GF-D8 (cell line): ENCODE measurements around the gene UBE2F.
"Not testable (repeated sequence)": the region's sequence is repeated elsewhere in the genome, so short reads cannot be mapped to it uniquely, and the experiment has no call there.

Experiments used
- DNase-seq: peaks from one replicate; lab custom pipeline; 2025; lab: John Stamatoyannopoulos, UW

UBE2F gene

GRCh38 chr2:238020816-238021215 is 54.0 kb downstream of the UBE2F start:
- DNase-seq: no peak

GRCh38 chr2:238021327-238021726 is 54.5 kb downstream of the UBE2F start:
- no peak for DNase-seq

DNA sequence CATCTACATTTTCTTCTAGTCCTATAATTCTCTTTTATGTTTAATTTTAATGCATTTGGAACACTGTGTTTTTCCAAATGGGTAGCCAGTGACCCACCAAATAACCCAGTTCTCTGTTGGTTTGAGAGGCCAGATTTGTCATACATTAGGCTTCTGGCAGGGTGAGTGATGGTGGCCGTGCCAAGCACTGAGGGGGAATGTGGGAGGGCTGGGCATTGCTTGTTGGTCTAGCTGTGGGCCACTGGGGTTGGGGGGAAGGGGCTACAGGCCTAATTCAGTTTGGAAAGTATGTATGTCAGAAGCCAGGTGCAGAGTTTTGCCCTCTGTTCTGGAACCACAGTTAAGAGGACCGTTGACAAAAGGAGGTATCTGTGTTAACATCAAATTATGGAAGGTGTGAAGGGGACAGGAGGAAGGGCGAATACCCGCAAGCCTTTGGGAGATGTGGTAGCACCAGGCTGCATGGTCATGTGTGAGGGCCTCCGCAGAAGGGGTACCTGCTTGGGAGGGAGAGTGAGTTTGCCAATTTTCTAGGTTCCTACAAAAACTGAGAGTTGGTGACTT is 55.9 kb downstream of the UBE2F start:
- no peak for DNase-seq

GRCh38 chr2:238023608-238024007 is 56.8 kb downstream of the UBE2F start:
- no peak for DNase-seq

DNA sequence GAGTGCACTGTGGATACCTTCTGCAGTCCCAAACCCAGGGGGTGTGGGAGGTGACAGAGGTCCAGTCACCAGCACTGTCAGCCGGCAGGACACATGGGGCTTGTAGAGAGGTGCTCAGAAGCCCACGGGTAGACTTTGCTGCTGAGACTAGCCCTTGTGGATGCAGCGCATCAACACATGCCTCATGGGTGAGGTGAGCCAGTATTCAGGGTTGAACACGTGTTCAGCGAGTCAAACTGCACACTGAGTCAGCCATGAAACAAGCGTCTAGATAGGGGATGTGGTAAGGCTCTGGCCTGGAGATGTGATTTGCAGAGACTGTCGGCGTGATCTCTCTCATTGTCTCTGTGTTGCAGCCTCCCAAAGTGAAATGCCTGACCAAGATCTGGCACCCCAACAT is 58.2 kb downstream of the UBE2F start:
- DNase-seq: no peak

- DNase-seq: no peak
These were observed 59.0 kb downstream of the UBE2F start for GRCh38 chr2:238025741-238026360.

DNA sequence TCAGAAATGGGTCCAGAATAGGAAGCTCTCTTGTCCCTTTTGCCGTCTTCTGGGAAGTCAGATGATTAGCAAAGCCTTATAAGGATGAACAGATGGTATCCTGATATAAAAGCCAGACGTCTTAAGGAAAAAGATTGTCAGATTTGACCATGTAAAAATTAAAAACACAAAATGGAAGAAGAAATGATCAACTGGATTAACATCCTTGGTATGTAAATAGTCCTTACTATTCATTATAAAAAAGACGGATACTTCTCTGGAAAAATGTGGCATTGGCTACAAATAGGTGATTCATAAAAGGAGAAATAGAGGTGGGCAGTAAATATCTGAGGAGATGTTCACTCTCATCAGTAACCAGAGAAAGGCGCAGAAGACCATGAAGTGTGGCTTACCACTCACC is 60.2 kb downstream of the UBE2F start:
- DNase-seq: no peak

DNA sequence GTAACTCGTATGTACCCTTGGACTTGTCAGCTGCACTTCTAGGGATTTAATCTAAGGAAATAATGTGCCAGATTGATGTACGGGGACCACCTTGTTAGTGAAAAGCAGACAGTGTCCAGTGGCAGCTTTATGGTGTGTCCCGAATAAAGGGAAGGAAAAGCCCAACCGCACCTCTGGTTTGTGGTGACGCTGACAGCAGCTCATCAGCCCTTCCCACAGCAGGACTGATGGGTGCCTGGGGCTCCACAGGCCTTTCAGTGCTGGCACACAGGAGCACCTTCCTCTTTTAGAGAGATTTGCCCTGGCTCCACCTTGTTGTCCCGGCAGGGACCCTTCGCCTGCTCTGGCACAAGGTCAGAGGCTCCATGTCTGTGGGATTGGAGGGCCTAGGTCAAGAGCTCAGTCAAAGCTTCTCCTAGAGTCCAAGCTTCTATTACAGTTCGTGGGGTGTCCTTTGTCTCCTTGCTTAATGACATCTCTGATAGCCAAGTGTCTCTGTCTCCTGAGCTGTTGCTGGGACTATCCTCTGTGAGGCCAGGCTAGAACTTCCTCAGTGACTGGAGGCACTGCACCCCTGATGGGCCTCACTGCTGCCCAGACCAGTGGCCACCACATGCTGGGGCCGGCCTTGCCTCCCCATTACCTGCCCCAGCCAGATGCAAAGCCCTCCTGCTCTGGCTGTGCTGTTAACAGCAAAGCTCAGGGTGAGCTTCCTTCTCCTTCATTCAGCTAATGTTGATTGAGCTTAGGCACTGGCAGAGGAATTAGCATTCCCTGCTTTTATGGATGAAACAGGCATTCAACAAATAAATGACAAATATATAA is 61.0 kb downstream of the UBE2F start:
- DNase-seq: peak; percentile 57

DNA sequence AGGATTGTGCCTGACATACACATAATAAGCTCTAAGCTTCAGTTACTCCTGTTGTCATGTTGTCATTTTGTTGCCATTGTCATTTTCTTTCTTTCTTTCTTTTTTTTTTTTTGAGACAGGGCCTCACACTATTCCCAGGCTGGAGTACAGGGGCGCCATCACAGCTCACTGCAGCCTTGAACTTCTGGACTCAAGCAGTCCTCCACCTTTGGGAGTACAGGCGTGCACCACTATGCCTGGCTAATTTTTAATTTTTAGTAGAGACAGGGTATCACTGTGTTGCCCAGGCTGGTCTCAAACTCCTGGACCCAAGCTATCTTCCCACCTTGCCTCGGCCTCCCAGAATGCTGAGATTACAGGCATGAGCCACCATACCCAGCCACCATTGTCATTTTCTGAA is 63.0 kb downstream of the UBE2F start:
- DNase-seq: no peak

DNA sequence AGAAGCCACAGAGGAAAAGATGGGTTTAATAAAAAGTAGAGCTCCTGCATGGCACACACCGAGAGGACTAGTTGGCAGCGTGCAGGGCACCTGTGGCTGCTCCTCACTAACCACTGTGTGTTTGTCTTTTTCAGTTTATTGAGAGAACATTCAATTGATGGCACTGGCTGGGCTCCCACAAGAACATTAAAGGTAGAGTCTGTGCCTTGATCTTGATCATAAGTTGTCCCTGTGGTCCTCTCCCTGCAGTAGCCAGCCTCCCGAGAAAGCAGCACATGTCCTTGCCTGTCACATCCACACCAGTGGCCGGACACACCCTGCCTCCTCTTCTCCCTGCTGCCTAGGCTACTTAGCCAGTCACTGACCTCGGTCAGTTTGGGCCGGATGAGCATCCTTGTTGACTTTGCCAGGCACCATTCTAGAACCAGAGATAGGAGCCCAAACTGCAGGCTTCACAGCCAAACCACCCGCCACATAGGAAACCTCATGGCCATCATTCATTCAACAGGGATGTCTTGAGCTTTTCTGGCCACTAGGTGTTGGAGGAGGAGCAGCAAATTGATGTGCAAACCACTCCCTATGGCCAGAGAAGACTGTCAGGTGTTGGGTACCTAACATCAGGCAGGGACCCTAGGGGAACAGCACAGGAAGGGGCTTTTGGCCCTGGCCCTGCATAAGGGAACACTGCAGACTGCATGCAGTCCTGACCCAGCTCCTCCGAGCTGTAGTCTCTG is 63.8 kb downstream of the UBE2F start:
- no peak for DNase-seq

DNA sequence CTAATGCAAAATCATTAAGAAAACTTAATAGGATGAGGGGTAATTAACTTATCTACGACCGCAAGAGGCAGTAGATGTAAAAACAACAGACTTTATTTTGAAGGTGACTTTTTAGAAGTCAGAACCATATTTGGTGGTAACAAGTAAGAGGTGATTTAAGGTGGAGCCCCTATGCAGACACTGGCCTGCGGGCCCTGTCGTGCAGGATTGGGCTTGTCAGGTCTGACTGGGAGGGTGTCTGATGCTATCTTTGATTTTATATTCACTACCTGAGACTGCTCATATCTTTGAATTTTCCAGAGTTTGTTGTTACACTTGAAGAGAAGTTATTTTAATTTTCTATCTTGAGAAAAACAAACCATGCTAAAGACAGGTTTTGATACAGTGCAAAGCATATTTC is 64.9 kb downstream of the UBE2F start:
- DNase-seq: no peak

- no peak for DNase-seq
These were observed 66.0 kb downstream of the UBE2F start for GRCh38 chr2:238032755-238033337.

GRCh38 chr2:238033991-238034390 is 67.2 kb downstream of the UBE2F start:
- DNase-seq: not testable (repeated sequence)

- DNase-seq: no peak
These were observed 71.4 kb downstream of the UBE2F start for GRCh38 chr2:238038203-238038602.

GRCh38 chr2:238039151-238039550 is 72.3 kb downstream of the UBE2F start:
- DNase-seq: no peak

- DNase-seq: no peak
These were observed 73.2 kb downstream of the UBE2F start for GRCh38 chr2:238039985-238040384.

DNA sequence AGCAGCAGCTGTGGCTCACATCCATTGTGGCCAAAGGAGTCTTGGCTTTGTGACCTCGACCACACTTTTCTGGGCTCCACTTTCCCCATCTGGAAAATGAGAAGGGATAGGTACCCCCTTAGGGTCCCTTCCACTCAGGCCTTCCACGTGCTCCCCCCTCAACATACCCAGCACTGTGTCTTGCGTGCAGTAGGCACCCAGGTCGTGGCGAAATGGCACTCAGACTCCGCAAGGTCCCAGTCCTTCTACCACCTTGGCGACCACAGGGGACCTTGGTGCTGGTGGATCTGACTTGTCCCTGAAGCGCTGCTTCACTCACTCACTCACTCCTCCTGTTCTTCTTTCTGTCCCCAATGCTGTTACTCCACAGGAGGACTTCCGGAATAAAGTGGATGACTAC is 74.1 kb downstream of the UBE2F start:
- no peak for DNase-seq

DNA sequence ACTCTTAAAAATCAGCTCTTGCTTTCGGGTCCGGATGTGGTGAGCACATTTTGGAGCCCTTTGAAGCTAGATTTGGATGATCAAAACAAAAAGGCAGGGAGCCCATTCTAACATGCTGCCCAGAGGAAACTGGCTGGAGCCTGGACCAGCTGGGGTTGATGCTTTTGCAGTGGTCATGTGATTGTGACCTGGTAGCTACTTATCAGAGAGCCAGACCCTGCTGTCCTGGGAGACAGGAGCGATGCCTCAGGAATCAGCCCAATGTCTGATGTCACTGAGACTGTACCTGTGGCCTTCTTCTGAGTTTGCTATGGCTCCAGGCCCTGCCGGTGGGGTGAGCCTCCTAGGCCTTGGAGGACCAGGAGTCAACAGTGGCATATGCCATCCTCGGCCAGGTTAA is 75.3 kb downstream of the UBE2F start:
- no peak for DNase-seq

GRCh38 chr2:238042849-238043584 is 76.2 kb downstream of the UBE2F start:
- DNase-seq: no peak

DNA sequence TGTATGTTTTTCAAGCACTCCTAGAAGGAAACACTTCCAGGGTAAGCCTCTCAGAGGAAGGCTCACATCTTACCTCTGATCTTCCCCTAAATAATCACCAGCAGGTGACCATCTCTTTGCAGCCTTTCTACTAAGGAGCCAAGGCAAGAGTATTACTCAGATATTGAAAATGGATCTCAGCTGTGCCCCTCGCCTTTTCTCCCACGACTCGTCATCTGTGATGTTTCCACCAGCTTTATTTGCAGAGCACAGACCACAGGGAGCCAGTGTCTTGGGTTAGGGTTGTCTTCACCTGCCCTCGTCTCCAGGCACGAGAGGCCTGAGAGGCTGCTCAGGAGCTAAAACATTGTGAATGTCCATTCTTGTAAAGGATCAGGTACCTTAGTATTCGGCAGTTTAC is 77.0 kb downstream of the UBE2F start:
- DNase-seq: no peak

DNA sequence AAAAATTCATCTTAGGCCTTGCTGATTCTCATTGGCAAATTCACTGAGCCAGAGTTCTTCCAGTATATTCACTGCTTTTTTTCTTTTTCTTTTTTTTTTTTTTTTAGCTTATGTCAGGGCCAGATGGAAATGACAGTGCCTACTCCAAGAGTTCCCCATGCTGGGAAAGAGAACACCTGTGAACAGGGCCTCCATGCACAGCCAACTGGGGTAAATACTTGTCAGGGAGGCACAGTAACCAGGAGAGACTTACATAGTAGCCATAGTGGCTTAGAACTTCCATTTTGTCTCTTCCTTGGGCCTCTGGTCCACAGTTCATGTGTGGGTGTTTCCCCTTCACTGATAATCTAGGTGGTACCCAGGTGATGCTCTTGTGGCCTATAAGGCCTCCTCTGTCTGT is 78.8 kb downstream of the UBE2F start:
- no peak for DNase-seq
